ENCODE results near the gene OVAAL.

Gene OVAAL

DNA sequence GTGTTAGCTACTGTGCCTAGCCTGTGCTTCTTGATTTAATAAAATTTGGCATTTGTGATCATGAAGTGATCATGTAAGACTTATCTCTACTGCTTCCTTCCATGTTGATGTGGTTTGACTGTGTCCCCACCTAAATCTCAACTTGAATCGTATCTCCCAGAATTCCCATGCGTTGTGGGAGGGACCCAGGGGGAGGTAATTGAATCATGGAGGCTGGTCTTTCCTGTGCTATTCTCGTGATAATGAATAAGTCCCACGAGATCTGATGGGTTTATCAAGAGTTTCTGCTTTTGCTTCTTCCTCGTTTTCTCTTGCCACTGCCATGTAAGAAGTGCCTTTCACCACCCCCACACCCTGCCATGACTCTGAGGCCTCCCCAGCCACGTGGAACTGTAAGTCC lies at the start of gene OVAAL:
Gene OVAAL, plus strand, starts transcription at position 301 of the 400 bp plus-strand sequence.
- Histone ChIP-seq H3K27me3 (replicated peaks) (no peaks in the 10 kb centered on the region), H3K36me3 (replicated peaks) (no peaks in the 10 kb centered on the region)
- in situ Hi-C loops (cut with HindIII; ENCODE audit: low pct_ligation_motif_present, low sequenced_read_pairs): no loop called here

DNA sequence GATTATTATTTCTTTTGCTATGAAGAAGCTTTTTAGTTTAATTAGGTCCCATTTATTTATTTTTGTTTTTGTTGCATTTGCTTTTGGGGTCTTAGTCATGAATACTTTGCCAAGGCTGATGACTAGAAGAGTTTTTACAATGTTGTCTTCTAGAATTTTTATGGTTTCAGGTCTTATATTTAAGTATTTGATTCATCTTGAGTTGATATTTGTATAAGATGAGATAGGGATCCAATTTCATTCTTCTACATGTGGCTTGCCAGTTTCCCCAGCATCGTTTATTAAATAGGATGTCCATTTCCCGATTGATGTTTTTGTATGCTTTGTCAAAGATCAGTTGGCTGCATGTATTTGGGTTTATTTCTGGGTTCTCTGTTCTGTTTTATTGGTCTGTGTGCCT lies 47.9 kb upstream of the OVAAL start:
- Histone ChIP-seq H3K27ac (no peak overlapping the region), H3K36me3 (replicated peaks) (no peaks in the 10 kb centered on the region), H3K4me3 (ENCODE audit: low read depth, low read length) (no peak overlapping the region), H3K27me3 (replicated peaks) (no peaks in the 10 kb centered on the region)
- in situ Hi-C loops (cut with HindIII; ENCODE audit: low pct_ligation_motif_present, low sequenced_read_pairs): loop anchor here (25.0 kb wide), 2 partner anchors 351 to 651 kb away; no protein-coding TSS in a partner anchor
- TF ChIP-seq, protein P1, sequence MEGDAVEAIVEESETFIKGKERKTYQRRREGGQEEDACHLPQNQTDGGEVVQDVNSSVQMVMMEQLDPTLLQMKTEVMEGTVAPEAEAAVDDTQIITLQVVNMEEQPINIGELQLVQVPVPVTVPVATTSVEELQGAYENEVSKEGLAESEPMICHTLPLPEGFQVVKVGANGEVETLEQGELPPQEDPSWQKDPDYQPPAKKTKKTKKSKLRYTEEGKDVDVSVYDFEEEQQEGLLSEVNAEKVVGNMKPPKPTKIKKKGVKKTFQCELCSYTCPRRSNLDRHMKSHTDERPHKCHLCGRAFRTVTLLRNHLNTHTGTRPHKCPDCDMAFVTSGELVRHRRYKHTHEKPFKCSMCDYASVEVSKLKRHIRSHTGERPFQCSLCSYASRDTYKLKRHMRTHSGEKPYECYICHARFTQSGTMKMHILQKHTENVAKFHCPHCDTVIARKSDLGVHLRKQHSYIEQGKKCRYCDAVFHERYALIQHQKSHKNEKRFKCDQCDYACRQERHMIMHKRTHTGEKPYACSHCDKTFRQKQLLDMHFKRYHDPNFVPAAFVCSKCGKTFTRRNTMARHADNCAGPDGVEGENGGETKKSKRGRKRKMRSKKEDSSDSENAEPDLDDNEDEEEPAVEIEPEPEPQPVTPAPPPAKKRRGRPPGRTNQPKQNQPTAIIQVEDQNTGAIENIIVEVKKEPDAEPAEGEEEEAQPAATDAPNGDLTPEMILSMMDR (IDR thresholded peaks at IDR 0.05; ENCODE audit: low read depth, low read length, missing control alignments): no peak
- DNase-seq: no peak

More for the DNA sequence above, at the start of gene OVAAL:
- no peak within 1 kb of the TSS for H3K27ac ChIP-seq
- no peak within 1 kb of the TSS for H3K4me3 ChIP-seq (ENCODE audit: low read depth, low read length)
- DNase-seq: no peak
- TF ChIP-seq, protein P1 (IDR thresholded peaks at IDR 0.05; ENCODE audit: low read depth, low read length, missing control alignments): no peak

DNA sequence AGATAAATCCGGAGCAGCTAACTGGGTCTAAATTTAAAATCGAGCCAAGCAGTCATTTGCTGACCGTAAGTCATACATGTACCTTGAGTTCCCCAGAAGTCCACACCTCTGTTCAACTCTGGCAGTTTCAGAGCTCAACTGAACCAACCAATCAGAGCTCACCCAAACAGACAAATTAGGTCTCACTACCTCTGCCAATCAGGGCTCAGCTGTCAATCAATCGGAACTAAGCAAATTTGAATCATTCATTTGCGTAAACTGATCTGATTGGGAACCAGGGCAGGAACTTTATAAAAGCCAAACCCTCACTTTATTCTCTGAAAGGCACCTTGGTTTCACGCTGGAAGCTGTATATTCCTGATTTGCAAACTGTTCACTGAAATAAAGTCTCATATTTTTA lies 45.2 kb upstream of the OVAAL start:
- H3K4me3 ChIP-seq (ENCODE audit: low read depth, low read length): no peak overlapping the region
- H3K27ac ChIP-seq: no peak overlapping the region
- no peak for DNase-seq
- TF ChIP-seq, protein P1 (IDR thresholded peaks at IDR 0.05; ENCODE audit: low read depth, low read length, missing control alignments): no peak
- no peaks in the 10 kb centered on the region for H3K27me3 ChIP-seq (replicated peaks)
- no peaks in the 10 kb centered on the region for H3K36me3 ChIP-seq (replicated peaks)
- in situ Hi-C loops (cut with HindIII; ENCODE audit: low pct_ligation_motif_present, low sequenced_read_pairs): loop anchor here (25.0 kb wide), 2 partner anchors 349 to 649 kb away; no protein-coding TSS in a partner anchor

DNA sequence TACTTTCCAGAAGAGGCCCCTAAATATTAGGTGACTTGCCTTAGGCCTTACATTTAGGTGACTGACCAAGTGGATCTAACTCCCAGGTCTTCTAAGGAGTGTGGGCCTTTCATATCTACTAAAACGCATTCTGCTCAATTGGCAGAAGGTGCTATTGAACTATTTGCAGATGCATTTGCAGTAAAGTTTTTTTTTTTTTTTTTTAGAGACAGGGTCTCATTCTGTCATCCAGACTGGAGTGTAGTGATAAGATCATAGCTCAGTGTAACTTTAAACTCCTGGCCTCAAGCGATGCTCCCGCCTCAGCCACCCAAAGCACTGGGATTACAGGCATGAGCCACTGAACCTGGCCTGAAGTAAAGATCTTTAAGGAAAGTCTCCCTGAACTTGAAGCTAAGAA lies 43.4 kb upstream of the OVAAL start:
- in situ Hi-C loops (cut with HindIII; ENCODE audit: low pct_ligation_motif_present, low sequenced_read_pairs): loop anchor here (25.0 kb wide), 2 partner anchors 347 to 647 kb away; no protein-coding TSS in a partner anchor

DNA sequence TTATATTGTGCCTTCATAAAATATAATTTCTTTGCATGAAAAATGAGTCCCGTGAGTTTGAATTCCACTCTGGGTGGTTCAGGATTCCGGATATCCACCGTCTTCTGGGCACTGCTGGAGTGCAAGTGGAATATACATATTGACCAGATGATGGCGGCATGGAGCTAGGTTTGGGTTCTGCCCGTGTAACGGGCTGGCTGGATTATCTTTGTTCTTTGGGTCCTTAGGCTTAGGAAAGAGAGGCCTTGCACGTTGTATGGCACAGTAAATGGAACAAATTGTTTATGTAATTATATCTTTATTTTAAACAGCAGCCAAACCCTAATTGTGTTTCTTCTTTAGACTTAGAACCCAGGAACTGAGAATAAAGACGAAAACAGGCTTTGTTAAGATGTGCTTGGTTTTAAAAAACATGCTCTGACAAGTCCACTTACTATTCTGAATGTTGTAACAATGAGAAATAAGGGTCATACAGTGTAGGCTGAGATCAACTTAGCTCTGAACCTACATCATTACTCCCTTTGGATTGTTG lies 42.8 kb upstream of the OVAAL start:
- in situ Hi-C loops (cut with HindIII; ENCODE audit: low pct_ligation_motif_present, low sequenced_read_pairs): loop anchor here (25.0 kb wide), 2 partner anchors 346 to 646 kb away; no protein-coding TSS in a partner anchor
- peak overlapping the region; percentile 29 for H3K27ac ChIP-seq
- no peaks in the 10 kb centered on the region for H3K27me3 ChIP-seq (replicated peaks)
- peak; percentile 76 for DNase-seq
- H3K36me3 ChIP-seq (replicated peaks): no peaks in the 10 kb centered on the region
- H3K4me3 ChIP-seq (ENCODE audit: low read depth, low read length): no peak overlapping the region
- TF ChIP-seq, protein P1 (IDR thresholded peaks at IDR 0.05; ENCODE audit: low read depth, low read length, missing control alignments): peak; percentile 84

More for the DNA sequence above, 43.4 kb upstream of the OVAAL start:
- Histone ChIP-seq H3K27ac (no peak overlapping the region), H3K27me3 (replicated peaks) (no peaks in the 10 kb centered on the region), H3K4me3 (ENCODE audit: low read depth, low read length) (no peak overlapping the region), H3K36me3 (replicated peaks) (no peaks in the 10 kb centered on the region)
- DNase-seq: no peak
- TF ChIP-seq, protein P1 (IDR thresholded peaks at IDR 0.05; ENCODE audit: low read depth, low read length, missing control alignments): no peak

DNA sequence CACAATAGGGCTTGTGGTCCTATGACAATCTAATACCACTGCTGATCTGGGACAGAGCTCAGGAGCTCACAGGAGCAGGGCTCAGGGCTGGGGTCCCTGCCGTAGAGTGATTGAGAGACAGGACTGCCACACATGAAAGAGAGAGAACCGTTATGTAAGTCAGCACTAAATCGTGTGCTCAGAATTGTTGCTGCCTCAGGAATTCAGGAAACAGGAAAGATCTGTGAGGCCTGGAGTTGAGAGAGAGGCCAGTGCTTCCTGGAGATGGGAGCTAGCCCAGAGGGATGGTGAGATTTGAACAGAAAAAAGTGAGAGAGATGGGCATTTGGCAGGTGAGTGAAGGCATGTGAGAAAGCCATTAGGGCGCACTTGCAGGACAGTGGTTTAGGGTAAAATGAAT lies 38.9 kb upstream of the OVAAL start:
- DNase-seq: no peak
- in situ Hi-C loops (cut with HindIII; ENCODE audit: low pct_ligation_motif_present, low sequenced_read_pairs): loop anchor here (25.0 kb wide), 2 partner anchors 342 to 642 kb away; no protein-coding TSS in a partner anchor

More for the DNA sequence above, 38.9 kb upstream of the OVAAL start:
- Histone ChIP-seq H3K4me3 (ENCODE audit: low read depth, low read length) (no peak overlapping the region), H3K27ac (no peak overlapping the region), H3K27me3 (replicated peaks) (no peaks in the 10 kb centered on the region), H3K36me3 (replicated peaks) (no peaks in the 10 kb centered on the region)
- TF ChIP-seq, protein P1 (IDR thresholded peaks at IDR 0.05; ENCODE audit: low read depth, low read length, missing control alignments): no peak
